GM23338 (cell line): ENCODE measurements around the gene LMF2. TPM values are rescaled to one million over a fixed set of nuclear protein-coding genes. Genes with fewer than 3 reads are reported as not detected.

Source experiments
- ATAC-seq: fragments of 200-7000 bp; cut with Tn5 transposase; 3 replicates; pipeline ENCODE4 v1.9.1; 2020
- DNase-seq: peaks from one replicate; pipeline ENCODE4 v3.0.0-alpha.2; 2015; ENCODE audit warnings: low spot score
- H2AFZ ChIP-seq: fragments of 200-600 bp; sonication (generic); 2 replicates; pipeline ENCODE4 v1.8.0; 2016; ENCODE audit warnings: antibody characterized with exemption, mild to moderate bottlenecking, moderate library complexity
- H3F3A ChIP-seq: fragments of 200-600 bp; sonication (generic); replicated peaks from 2 replicates; pipeline ENCODE4 v1.8.0; 2017; ENCODE audit warnings: antibody characterized with exemption, mixed run types, low read depth
- H3K27ac ChIP-seq: fragments of 200-600 bp; sonication (generic); 2 replicates; pipeline ENCODE4 v1.6.1; 2016; ENCODE audit warnings: low read depth
- H3K27me3 ChIP-seq: fragments of 200-600 bp; sonication (generic); 2 replicates; pipeline ENCODE4 v1.8.0; 2016; ENCODE audit warnings: mild to moderate bottlenecking, mixed run types, moderate library complexity; ENCODE audit not compliant: insufficient read depth
- H3K36me3 ChIP-seq: fragments of 200-600 bp; sonication (generic); 2 replicates; pipeline ENCODE4 v1.8.0; 2016; ENCODE audit warnings: mild to moderate bottlenecking; ENCODE audit not compliant: insufficient read depth
- H3K4me1 ChIP-seq: fragments of 200-600 bp; sonication (generic); 2 replicates; pipeline ENCODE4 v1.8.0; 2016; ENCODE audit warnings: mild to moderate bottlenecking, moderate library complexity; ENCODE audit not compliant: insufficient read depth
- H3K4me2 ChIP-seq: fragments of 200-600 bp; sonication (generic); 2 replicates; pipeline ENCODE4 v1.7.1; 2017; ENCODE audit warnings: mixed run types
- H3K4me3 ChIP-seq: fragments of 200-600 bp; sonication (generic); 2 replicates; pipeline ENCODE4 v1.6.1; 2016; ENCODE audit warnings: mixed run types
- H3K79me2 ChIP-seq: fragments of 200-600 bp; sonication (generic); replicated peaks from 2 replicates; pipeline ENCODE4 v1.8.0; 2017; ENCODE audit warnings: mild to moderate bottlenecking; ENCODE audit not compliant: insufficient read depth
- H3K9me2 ChIP-seq: fragments of 200-600 bp; sonication (generic); 2 replicates; pipeline ENCODE4 v1.8.0; 2017; ENCODE audit not compliant: insufficient read depth
- H4K20me1 ChIP-seq: fragments of 200-600 bp; sonication (generic); replicated peaks from 2 replicates; pipeline ENCODE4 v1.8.0; 2017; ENCODE audit warnings: mild to moderate bottlenecking; ENCODE audit not compliant: insufficient read depth
- H3K27ac Mint-ChIP-seq: 2 replicates; pipeline ENCODE4 v1.8.0; 2020; ENCODE audit warnings: inconsistent platforms, mild to moderate bottlenecking, moderate library complexity, mixed read lengths
- H3K27me3 Mint-ChIP-seq: 3 replicates; pipeline ENCODE4 v1.8.0; 2022; ENCODE audit warnings: low read depth, mild to moderate bottlenecking, moderate library complexity, mixed read lengths, inconsistent platforms; ENCODE audit not compliant: insufficient read depth, poor library complexity
- H3K36me3 Mint-ChIP-seq: 3 replicates; pipeline ENCODE4 v1.8.0; 2021; ENCODE audit warnings: low read depth, mild to moderate bottlenecking, inconsistent platforms, moderate library complexity, mixed read lengths
- H3K4me1 Mint-ChIP-seq: 3 replicates; pipeline ENCODE4 v1.8.0; 2020; ENCODE audit warnings: mild to moderate bottlenecking, inconsistent platforms, mixed read lengths
- H3K4me3 Mint-ChIP-seq: 3 replicates; pipeline ENCODE4 v1.8.0; 2021; ENCODE audit warnings: moderate library complexity, mild to moderate bottlenecking, inconsistent platforms, mixed read lengths
- H3K9me3 Mint-ChIP-seq: 3 replicates; pipeline ENCODE4 v1.8.0; 2020; ENCODE audit warnings: moderate library complexity, mild to moderate bottlenecking, inconsistent platforms, mixed read lengths
- CREB1 ChIP-seq: fragments of 250-450 bp; sonication (Bioruptor Pico); IDR thresholded peaks from 2 replicates; pipeline ENCODE4 v1.5.0; 2020; ENCODE audit warnings: low read depth, mild to moderate bottlenecking, moderate library complexity
- EZH2 ChIP-seq: fragments of 200-600 bp; sonication (generic); IDR thresholded peaks from one replicate; pipeline ENCODE4 v1.8.0; 2017; ENCODE audit warnings: antibody characterized with exemption, mild to moderate bottlenecking, low read depth; ENCODE audit not compliant: unreplicated experiment
- EZH2phosphoT487 ChIP-seq: fragments of 200-600 bp; sonication (generic); IDR thresholded peaks from one replicate; pipeline ENCODE4 v1.8.1; 2018; ENCODE audit warnings: antibody characterized with exemption; ENCODE audit not compliant: unreplicated experiment
- JUNB ChIP-seq: IDR thresholded peaks from one replicate; pipeline ENCODE4 v1.6.1; 2016; ENCODE audit warnings: antibody characterized with exemption; ENCODE audit not compliant: unreplicated experiment
- NANOG ChIP-seq: IDR thresholded peaks from 2 replicates; pipeline ENCODE4 v1.6.1; 2016; ENCODE audit warnings: antibody characterized with exemption, borderline replicate concordance
- POLR2AphosphoS5 ChIP-seq: IDR thresholded peaks from 2 replicates; pipeline ENCODE4 v1.6.1; 2016; ENCODE audit warnings: antibody characterized with exemption, low read depth
- REST ChIP-seq: IDR thresholded peaks from one replicate; pipeline ENCODE4 v1.6.1; 2018; ENCODE audit warnings: antibody characterized with exemption; ENCODE audit not compliant: unreplicated experiment
- STAT1 ChIP-seq: IDR thresholded peaks from one replicate; pipeline ENCODE4 v1.6.1; 2016; ENCODE audit warnings: antibody characterized with exemption; ENCODE audit not compliant: unreplicated experiment
- ZNF114 ChIP-seq: fragments of 250-450 bp; sonication (Bioruptor Pico); IDR thresholded peaks from 2 replicates; pipeline ENCODE4 v1.5.0; 2020; ENCODE audit warnings: mild to moderate bottlenecking, moderate library complexity
- ZNF331 ChIP-seq: fragments of 250-450 bp; sonication (Bioruptor Pico); IDR thresholded peaks from 2 replicates; pipeline ENCODE4 v1.5.0; 2020; ENCODE audit warnings: low read depth, mild to moderate bottlenecking, moderate library complexity
- ZNF462 ChIP-seq: fragments of 250-450 bp; sonication (Bioruptor Pico); IDR thresholded peaks from 2 replicates; pipeline ENCODE4 v1.5.0; 2020; ENCODE audit warnings: mild to moderate bottlenecking, moderate library complexity
- polyA plus RNA-seq: library from polyadenylated mRNA; unstranded; fragments of >200 nt; fragmentation: Nextera tagmentation; extraction: Ambion mirVana; gene quantifications from 2 replicates; pipeline ENCODE4 v1.2.1, GENCODE V29; 2016
- total RNA-seq: library from RNA; depleted of rRNA; stranded (reverse); fragments of >200 nt; shearing (Covaris generic); gene quantifications from 2 replicates; pipeline ENCODE4 v1.2.3, GENCODE V29; 2014
- TF ChIP-seq, protein P1 (sequence below): IDR thresholded peaks from 2 replicates; pipeline ENCODE4 v1.6.1; 2016; ENCODE audit warnings: antibody characterized with exemption
- TF ChIP-seq, protein P2 (sequence below), 2 experiments: fragments of 200-600 bp in 1 of 2; sonication (generic) in 1 of 2; conservative IDR thresholded peaks; 2 replicates each; pipeline versions ENCODE4 v1.5.1 to v1.6.1; 2016 to 2017; ENCODE audit warnings: antibody characterized with exemption in 2 of 2, low read depth in 2 of 2, mild to moderate bottlenecking in 2 of 2, moderate library complexity in 1 of 2

Gene LMF2
- total and polyA plus RNA-seq, 2 experiments from 2014 or later = 15.6 to 36.3 TPM

- H3K4me1 ChIP-seq = 0 out of 2 replicates have a peak, but pooled peaks cover 4% of the 10 kb centered on the region
- Mint-ChIP-seq H3K4me1 (peaks cover 4% of the 10 kb centered on the region; the same call in 1 of the 3 replicates), H3K27me3 (peaks cover 48% of the 10 kb centered on the region), H3K4me3 (no peak overlapping the region), H3K9me3 (no peaks in the 10 kb centered on the region), H3K36me3 (no peaks in the 10 kb centered on the region), H3K27ac (no peak overlapping the region)
- no peaks in the 10 kb centered on the region; the same call in 1 of the 2 replicates for H4K20me1 ChIP-seq
- DNase-seq (no peak), ATAC-seq (no peak)
- H3K9me2 ChIP-seq = no peaks in the 10 kb centered on the region
- H3F3A ChIP-seq = no peaks in the 10 kb centered on the region
- peaks cover 47% of the 10 kb centered on the region for H3K27me3 ChIP-seq
- H3K4me2 ChIP-seq = no peak overlapping the region
- TF ChIP-seq JUNB = no peak
- TF ChIP-seq ZNF462 (CRISPR knock-in tag) = no peak
- no peak for TF ChIP-seq POLR2AphosphoS5
- TF ChIP-seq NANOG = no peak
- TF ChIP-seq, protein P1, sequence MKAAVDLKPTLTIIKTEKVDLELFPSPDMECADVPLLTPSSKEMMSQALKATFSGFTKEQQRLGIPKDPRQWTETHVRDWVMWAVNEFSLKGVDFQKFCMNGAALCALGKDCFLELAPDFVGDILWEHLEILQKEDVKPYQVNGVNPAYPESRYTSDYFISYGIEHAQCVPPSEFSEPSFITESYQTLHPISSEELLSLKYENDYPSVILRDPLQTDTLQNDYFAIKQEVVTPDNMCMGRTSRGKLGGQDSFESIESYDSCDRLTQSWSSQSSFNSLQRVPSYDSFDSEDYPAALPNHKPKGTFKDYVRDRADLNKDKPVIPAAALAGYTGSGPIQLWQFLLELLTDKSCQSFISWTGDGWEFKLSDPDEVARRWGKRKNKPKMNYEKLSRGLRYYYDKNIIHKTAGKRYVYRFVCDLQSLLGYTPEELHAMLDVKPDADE = no peak
- TF ChIP-seq STAT1 = no peak
- TF ChIP-seq, protein P2, sequence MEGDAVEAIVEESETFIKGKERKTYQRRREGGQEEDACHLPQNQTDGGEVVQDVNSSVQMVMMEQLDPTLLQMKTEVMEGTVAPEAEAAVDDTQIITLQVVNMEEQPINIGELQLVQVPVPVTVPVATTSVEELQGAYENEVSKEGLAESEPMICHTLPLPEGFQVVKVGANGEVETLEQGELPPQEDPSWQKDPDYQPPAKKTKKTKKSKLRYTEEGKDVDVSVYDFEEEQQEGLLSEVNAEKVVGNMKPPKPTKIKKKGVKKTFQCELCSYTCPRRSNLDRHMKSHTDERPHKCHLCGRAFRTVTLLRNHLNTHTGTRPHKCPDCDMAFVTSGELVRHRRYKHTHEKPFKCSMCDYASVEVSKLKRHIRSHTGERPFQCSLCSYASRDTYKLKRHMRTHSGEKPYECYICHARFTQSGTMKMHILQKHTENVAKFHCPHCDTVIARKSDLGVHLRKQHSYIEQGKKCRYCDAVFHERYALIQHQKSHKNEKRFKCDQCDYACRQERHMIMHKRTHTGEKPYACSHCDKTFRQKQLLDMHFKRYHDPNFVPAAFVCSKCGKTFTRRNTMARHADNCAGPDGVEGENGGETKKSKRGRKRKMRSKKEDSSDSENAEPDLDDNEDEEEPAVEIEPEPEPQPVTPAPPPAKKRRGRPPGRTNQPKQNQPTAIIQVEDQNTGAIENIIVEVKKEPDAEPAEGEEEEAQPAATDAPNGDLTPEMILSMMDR (conservative IDR thresholded peaks at IDR 0.05; ENCODE audit: low read depth in 2 of 2) = no peak
- TF ChIP-seq REST = no peak
- TF ChIP-seq CREB1 (CRISPR knock-in tag) = no peak
- no peak for TF ChIP-seq EZH2
- no peak for TF ChIP-seq ZNF114
- no peak for TF ChIP-seq ZNF331 (CRISPR knock-in tag)
- TF ChIP-seq EZH2phosphoT487 = no peak
- no peak overlapping the region for H3K4me3 ChIP-seq
- no peak overlapping the region for H3K27ac ChIP-seq
- H3K79me2 ChIP-seq = no peaks in the 10 kb centered on the region
- no peaks in the 10 kb centered on the region for H3K36me3 ChIP-seq
- H2AFZ ChIP-seq = no peak overlapping the region
These were observed 27.6 kb upstream of the LMF2 start for GRCh38 chr22:50535113-50535512.
